ENCODE measurements around the gene IZUMO3. TPM values are rescaled to one million over a fixed set of nuclear protein-coding genes. Genes with fewer than 3 reads are reported as not detected.

Gene IZUMO3
- total and polyA plus RNA-seq, 2 of the 4 experiments (the other 2 are of a cell fraction): not detected

GRCh38 chr9:24594234-24594850 lies 48.6 kb upstream of the IZUMO3 start:
- TF ChIP-seq, protein P1, sequence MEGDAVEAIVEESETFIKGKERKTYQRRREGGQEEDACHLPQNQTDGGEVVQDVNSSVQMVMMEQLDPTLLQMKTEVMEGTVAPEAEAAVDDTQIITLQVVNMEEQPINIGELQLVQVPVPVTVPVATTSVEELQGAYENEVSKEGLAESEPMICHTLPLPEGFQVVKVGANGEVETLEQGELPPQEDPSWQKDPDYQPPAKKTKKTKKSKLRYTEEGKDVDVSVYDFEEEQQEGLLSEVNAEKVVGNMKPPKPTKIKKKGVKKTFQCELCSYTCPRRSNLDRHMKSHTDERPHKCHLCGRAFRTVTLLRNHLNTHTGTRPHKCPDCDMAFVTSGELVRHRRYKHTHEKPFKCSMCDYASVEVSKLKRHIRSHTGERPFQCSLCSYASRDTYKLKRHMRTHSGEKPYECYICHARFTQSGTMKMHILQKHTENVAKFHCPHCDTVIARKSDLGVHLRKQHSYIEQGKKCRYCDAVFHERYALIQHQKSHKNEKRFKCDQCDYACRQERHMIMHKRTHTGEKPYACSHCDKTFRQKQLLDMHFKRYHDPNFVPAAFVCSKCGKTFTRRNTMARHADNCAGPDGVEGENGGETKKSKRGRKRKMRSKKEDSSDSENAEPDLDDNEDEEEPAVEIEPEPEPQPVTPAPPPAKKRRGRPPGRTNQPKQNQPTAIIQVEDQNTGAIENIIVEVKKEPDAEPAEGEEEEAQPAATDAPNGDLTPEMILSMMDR (conservative IDR thresholded peaks at IDR 0.05; ENCODE audit: low read depth, low read length): no peak
- no peak for TF ChIP-seq NFE2L2 (IDR thresholded peaks at IDR 0.05; ENCODE audit: low read depth, low read length)
- TF ChIP-seq CHD1 (IDR thresholded peaks at IDR 0.05; ENCODE audit: low read depth, low read length): no peak
- no peak for TF ChIP-seq BHLHE40 (IDR thresholded peaks at IDR 0.05; ENCODE audit: low read depth, low read length)
- TF ChIP-seq RCOR1 (IDR thresholded peaks at IDR 0.05; ENCODE audit: insufficient replicate concordance, low read length): no peak
- TF ChIP-seq MXI1 (IDR thresholded peaks at IDR 0.05; ENCODE audit: borderline replicate concordance, low read depth, low read length): no peak
- no peak for TF ChIP-seq FOS (IDR thresholded peaks at IDR 0.05; ENCODE audit: low read depth, low read length)
- no peak for TF ChIP-seq CEBPB (IDR thresholded peaks at IDR 0.05; ENCODE audit: low read depth, low read length)
- no peak for TF ChIP-seq SMC3 (IDR thresholded peaks at IDR 0.05; ENCODE audit: low read depth, low read length)
- no peak for TF ChIP-seq POLR2A (IDR thresholded peaks at IDR 0.05; ENCODE audit: low read depth, low read length)
- no peaks in the 10 kb centered on the region for H3K27me3 ChIP-seq (ENCODE audit: control insufficient read depth, insufficient read depth, low read length)
- ChIA-PET CTCF (no interaction called here), POLR2A (ENCODE audit: unreplicated experiment) (no interaction called here)
- H2BK20ac ChIP-seq (ENCODE audit: low read depth, low read length): no peak overlapping the region
- H3K4me1 ChIP-seq (ENCODE audit: control insufficient read depth, insufficient read depth, low read length): no peaks in the 10 kb centered on the region
- H2AK9ac ChIP-seq (replicated peaks; ENCODE audit: low read depth, low read length, poor library complexity): no peak overlapping the region
- no peaks in the 10 kb centered on the region for H3K79me1 ChIP-seq (ENCODE audit: low read depth in 1 of 2, low read length in 2 of 2)
- H3K4me3 ChIP-seq (ENCODE audit: insufficient read depth, low read depth, low read length): no peak overlapping the region
- no TSS peak for BruUV-seq (replicated peaks)
- H4K5ac ChIP-seq (ENCODE audit: low read depth, low read length): no peak overlapping the region
- DNase-seq (no peak), ATAC-seq (ENCODE audit: low read depth) (no peak)
- no peak overlapping the region for H3K23ac ChIP-seq (ENCODE audit: low read depth, low read length)
- 0% methylated on average over 1 of the region's 8 CpGs; no CpG with 5 or more reads in 1 of the 2 experiments for WGBS, 2 experiments (ENCODE audit: extremely low coverage in 2 of 2, insufficient read length in 1 of 2)
- H3K4me2 ChIP-seq (ENCODE audit: low read depth, low read length): no peak overlapping the region
- H3K9me3 ChIP-seq (ENCODE audit: control insufficient read depth, insufficient read depth, low read length): no peaks in the 10 kb centered on the region
- intact Hi-C loops (cut with micrococcal nuclease) (no loop called here), in situ Hi-C loops (cut with MboI; ENCODE audit: low sequenced_read_pairs) (no loop called here), dilution Hi-C loops (cut with HindIII; ENCODE audit: low sequenced_read_pairs, unreplicated experiment) (no loop called here)
- H3K4ac ChIP-seq (ENCODE audit: low read depth, low read length): no peak overlapping the region
- no peak overlapping the region for H3K27ac ChIP-seq (ENCODE audit: insufficient read depth, low read length)
- H2BK15ac ChIP-seq (ENCODE audit: low read depth, low read length): no peak overlapping the region
- H3K18ac ChIP-seq (ENCODE audit: low read depth, low read length): no peak overlapping the region
- H3K9me1 ChIP-seq (ENCODE audit: insufficient read depth, low read length): no peaks in the 10 kb centered on the region
- no peak overlapping the region for H4K8ac ChIP-seq (ENCODE audit: low read depth in 2 of 2, low read length in 2 of 2)
- H3K56ac ChIP-seq (ENCODE audit: extremely low read depth, insufficient read depth, low read length): no peak overlapping the region
- H3K36me3 ChIP-seq (ENCODE audit: control insufficient read depth, insufficient read depth, low read length): no peaks in the 10 kb centered on the region
- H4K20me1 ChIP-seq (ENCODE audit: insufficient read depth, low read length): no peaks in the 10 kb centered on the region
- H2BK120ac ChIP-seq (ENCODE audit: low read depth, low read length): no peak overlapping the region
- H2BK5ac ChIP-seq (ENCODE audit: low read depth, low read length, poor library complexity, severe bottlenecking): no peak overlapping the region
- no peak overlapping the region for H2AFZ ChIP-seq (replicated peaks; ENCODE audit: low read length, poor library complexity)
- no peak overlapping the region for H3K9ac ChIP-seq (ENCODE audit: low read depth, low read length)
- H3K14ac ChIP-seq (replicated peaks; ENCODE audit: low read depth, low read length): no peak overlapping the region
- H2AK5ac ChIP-seq (ENCODE audit: low read depth, low read length): no peak overlapping the region
- no peak overlapping the region for H4K91ac ChIP-seq (ENCODE audit: insufficient read depth, low read depth, low read length)

All from IMR-90 (cell line).